Spleen (tissue), 7 donors: ENCODE results near the gene KIF3C.

Experiments
- CTCF ChIP-seq, 11 experiments: fragments of 200-600 bp in 7 of 11; fragments of 450-650 bp in 4 of 11; sonication (generic) in 4 of 11; IDR thresholded peaks in 8 of 11; conservative IDR thresholded peaks in 3 of 11; 1 replicate in 7 of 11; 2 replicates in 4 of 11; pipeline versions ENCODE4 v1.4.0 to v1.8.0; 2016 to 2021; ENCODE audit warnings: antibody characterized with exemption in 11 of 11, inconsistent platforms in 4 of 11, mild to moderate bottlenecking in 1 of 11
- POLR2AphosphoS5 ChIP-seq, 3 donors: sonication (generic); formaldehyde crosslinking; IDR thresholded peaks; one replicate each; pipeline ENCODE4 v1.5.1; 2017; ENCODE audit warnings: antibody characterized with exemption in 3 of 3
- donor health status: DM: no; HTN: no; CAD: no; lungs with moderate emphysema.
- donor health status: DM: no; HTN: no; CAD: no.
- donor health status: DM: no; HTN: no; CAD: no.

DNA sequence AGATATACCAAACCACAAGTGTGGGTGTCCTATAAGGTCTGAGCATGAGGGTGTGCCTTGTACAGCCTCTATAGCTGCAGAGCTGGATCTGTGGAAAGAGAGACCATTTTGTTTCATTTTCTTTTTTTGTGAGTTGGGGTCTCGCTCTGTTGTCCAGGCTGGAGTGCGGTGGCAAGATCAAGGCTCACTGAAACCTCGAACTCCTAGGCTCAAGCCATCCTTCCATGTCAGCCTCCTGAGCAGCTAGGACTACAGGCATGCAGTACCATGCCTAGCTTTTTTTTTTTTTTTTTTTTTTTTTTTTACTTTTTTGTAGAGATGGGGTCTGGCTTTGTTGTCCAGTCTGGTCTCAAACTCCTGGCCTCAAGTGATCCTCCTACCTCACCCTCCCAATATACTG lies 10.7 kb downstream of the KIF3C start:
- TF ChIP-seq CTCF (IDR thresholded peaks at IDR 0.05 in 8 of 11, conservative IDR thresholded peaks at IDR 0.05 in 3 of 11) (no peak), POLR2AphosphoS5 (IDR thresholded peaks at IDR 0.05) (no peak)
